Neutrophil (primary cell): ENCODE data around the gene TPCN1.

Experiments
- H3K27ac ChIP-seq: fragments of 200-600 bp; sonication (generic); 2 replicates; pipeline ENCODE4 v1.5.1; 2016; ENCODE audit warnings: mild to moderate bottlenecking, moderate library complexity
- H3K27me3 ChIP-seq: fragments of 200-600 bp; sonication (generic); 2 replicates; pipeline ENCODE4 v1.6.0; 2016; ENCODE audit warnings: mild to moderate bottlenecking
- H3K36me3 ChIP-seq: fragments of 200-600 bp; sonication (generic); 2 replicates; pipeline ENCODE4 v1.5.1; 2017
- H3K4me1 ChIP-seq, 2 experiments: fragments of 200-600 bp in 1 of 2; sonication (generic) in 1 of 2; 1 replicate in 1 of 2; 2 replicates in 1 of 2; pipeline versions ENCODE4 v1.5.1 to v1.6.1; 2013 to 2016; ENCODE audit warnings: low read depth in 1 of 2, low read length in 1 of 2, mild to moderate bottlenecking in 1 of 2, moderate library complexity in 1 of 2; ENCODE audit not compliant: control insufficient read depth in 1 of 2, insufficient read depth in 1 of 2
- H3K4me3 ChIP-seq, 2 experiments: fragments of 200-600 bp in 1 of 2; sonication (generic) in 1 of 2; 1 replicate in 1 of 2; 2 replicates in 1 of 2; pipeline ENCODE4 v1.5.1; 2013 to 2016; ENCODE audit warnings: low read depth in 1 of 2, low read length in 1 of 2, mild to moderate bottlenecking in 1 of 2, moderate library complexity in 1 of 2
- H3K9me3 ChIP-seq: fragments of 200-600 bp; sonication (generic); 2 replicates; pipeline ENCODE4 v1.5.1; 2016
- CTCF ChIP-seq: fragments of 200-600 bp; sonication (generic); IDR thresholded peaks from 2 replicates; pipeline ENCODE4 v1.5.1; 2016; ENCODE audit warnings: antibody characterized with exemption

TPCN1 gene

GRCh38 chr12:113247123-113248050, 26.1 kb downstream of the TPCN1 start:
- H3K4me3 ChIP-seq: no peak overlapping the region
- H3K27me3 ChIP-seq: no peaks in the 10 kb centered on the region
- no peak for TF ChIP-seq CTCF
- H3K9me3 ChIP-seq: no peaks in the 10 kb centered on the region
- H3K36me3 ChIP-seq: no peaks in the 10 kb centered on the region
- H3K4me1 ChIP-seq: no peaks in the 10 kb centered on the region
- H3K27ac ChIP-seq: no peak overlapping the region

- no peak overlapping the region for H3K4me3 ChIP-seq
- no peaks in the 10 kb centered on the region for H3K9me3 ChIP-seq
- no peaks in the 10 kb centered on the region for H3K4me1 ChIP-seq
- TF ChIP-seq CTCF: no peak
- H3K27ac ChIP-seq: no peak overlapping the region
- H3K27me3 ChIP-seq: no peaks in the 10 kb centered on the region
- no peaks in the 10 kb centered on the region for H3K36me3 ChIP-seq
Observed at GRCh38 chr12:113248051-113248825, 27.0 kb downstream of the TPCN1 start.

DNA sequence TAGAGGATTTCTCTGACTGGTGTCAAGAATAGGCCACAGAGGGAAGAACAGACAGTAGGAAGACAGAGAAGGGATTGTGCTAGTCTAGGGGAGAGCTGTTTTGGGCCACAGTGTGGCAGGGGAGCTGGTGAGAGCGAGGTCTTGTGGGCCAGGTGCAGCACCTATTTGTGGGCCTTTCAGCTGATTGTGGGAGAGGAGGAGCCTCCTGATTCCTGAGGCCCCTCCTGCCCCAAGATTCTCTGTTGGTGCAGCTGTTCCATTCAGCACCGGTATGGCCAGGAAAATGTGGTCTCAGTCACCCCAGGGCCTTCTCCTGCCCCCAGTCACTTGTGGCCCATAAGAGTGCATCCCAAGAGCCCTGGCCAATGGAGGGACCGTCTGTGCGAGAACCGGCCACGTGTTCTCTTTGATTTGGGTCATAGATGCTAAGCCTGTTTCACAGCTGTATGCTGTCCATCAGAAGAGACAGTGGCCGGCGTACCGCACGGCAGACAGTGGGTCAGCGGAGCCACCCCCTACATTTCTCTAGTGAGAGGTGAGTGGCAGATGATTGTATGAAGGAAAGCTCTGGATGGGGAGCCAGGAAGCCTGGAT, 27.7 kb downstream of the TPCN1 start:
- no peaks in the 10 kb centered on the region for H3K9me3 ChIP-seq
- H3K4me3 ChIP-seq: no peak overlapping the region
- no peak overlapping the region for H3K27ac ChIP-seq
- no peaks in the 10 kb centered on the region for H3K4me1 ChIP-seq
- no peaks in the 10 kb centered on the region for H3K36me3 ChIP-seq
- TF ChIP-seq CTCF: no peak
- no peaks in the 10 kb centered on the region for H3K27me3 ChIP-seq

GRCh38 chr12:113249546-113249945, 28.3 kb downstream of the TPCN1 start:
- H3K27ac ChIP-seq: no peak overlapping the region
- H3K4me1 ChIP-seq: no peaks in the 10 kb centered on the region
- H3K36me3 ChIP-seq: no peaks in the 10 kb centered on the region
- H3K9me3 ChIP-seq: no peaks in the 10 kb centered on the region
- TF ChIP-seq CTCF: no peak
- H3K4me3 ChIP-seq: no peak overlapping the region
- no peaks in the 10 kb centered on the region for H3K27me3 ChIP-seq

GRCh38 chr12:113250045-113250444, 28.8 kb downstream of the TPCN1 start:
- Histone ChIP-seq H3K36me3 (no peaks in the 10 kb centered on the region), H3K9me3 (no peaks in the 10 kb centered on the region), H3K27me3 (no peaks in the 10 kb centered on the region), H3K27ac (no peak overlapping the region), H3K4me3 (no peak overlapping the region), H3K4me1 (no peaks in the 10 kb centered on the region)
- no peak for TF ChIP-seq CTCF
